ENCODE results near the gene LENG1. TPM values are rescaled to one million over a fixed set of nuclear protein-coding genes. Genes with fewer than 3 reads are reported as not detected.
A peak's percentile ranks its signal among the peaks of the same experiment; 100 is the strongest.
"Not testable (repeated sequence)": the region's sequence is repeated elsewhere in the genome, so short reads cannot be mapped to it uniquely, and the experiment has no call there.

LENG1 gene
- total RNA-seq, 1 donor from 2014 or later, result 7.3 TPM

- H3K36me3 ChIP-seq, result peaks cover 49% of the 10 kb centered on the region
Measured at GRCh38 chr19:54201172-54201701, 41.7 kb upstream of the LENG1 start.

GRCh38 chr19:54199401-54199800, 39.9 kb upstream of the LENG1 start:
- H3K27ac ChIP-seq (replicated peaks), result no peak overlapping the region
- intact Hi-C loops (cut with micrococcal nuclease), result no loop called here

More at GRCh38 chr19:54201172-54201701, 41.7 kb upstream of the LENG1 start:
- Histone ChIP-seq H3K27me3 (ENCODE audit: low read depth) (no peaks in the 10 kb centered on the region), H3K9me3 (replicated peaks) (no peaks in the 10 kb centered on the region), H3K4me3 (peak overlapping the region; percentile 97), H3K27ac (replicated peaks) (peak overlapping the region; percentile 95), H3K4me1 (peaks cover 65% of the 10 kb centered on the region)
- TF ChIP-seq CTCF (IDR thresholded peaks at IDR 0.05; ENCODE audit: borderline replicate concordance), result no peak
- intact Hi-C loops (cut with micrococcal nuclease), result no loop called here
- no peak for DNase-seq

GRCh38 chr19:54197121-54197520, 37.6 kb upstream of the LENG1 start:
- no peak for DNase-seq
- peaks cover 34% of the 10 kb centered on the region for H3K36me3 ChIP-seq
- H3K4me1 ChIP-seq, result peaks cover 30% of the 10 kb centered on the region
- no peak overlapping the region for H3K27ac ChIP-seq (replicated peaks)
- intact Hi-C loops (cut with micrococcal nuclease), result no loop called here
- no peaks in the 10 kb centered on the region for H3K9me3 ChIP-seq (replicated peaks)
- TF ChIP-seq CTCF (IDR thresholded peaks at IDR 0.05; ENCODE audit: borderline replicate concordance), result no peak
- no peaks in the 10 kb centered on the region for H3K27me3 ChIP-seq (ENCODE audit: low read depth)
- no peak overlapping the region for H3K4me3 ChIP-seq

More at GRCh38 chr19:54199401-54199800, 39.9 kb upstream of the LENG1 start:
- no peak for TF ChIP-seq CTCF (IDR thresholded peaks at IDR 0.05; ENCODE audit: borderline replicate concordance)
- H3K4me1 ChIP-seq, result peaks cover 46% of the 10 kb centered on the region
- H3K27me3 ChIP-seq (ENCODE audit: low read depth), result no peaks in the 10 kb centered on the region
- H3K4me3 ChIP-seq, result no peak overlapping the region
- no peak for DNase-seq
- no peaks in the 10 kb centered on the region for H3K9me3 ChIP-seq (replicated peaks)
- H3K36me3 ChIP-seq, result peaks cover 40% of the 10 kb centered on the region

GRCh38 chr19:54196536-54196935, 37.0 kb upstream of the LENG1 start:
- no peak for TF ChIP-seq CTCF (IDR thresholded peaks at IDR 0.05; ENCODE audit: borderline replicate concordance)
- H3K4me1 ChIP-seq, result peaks cover 30% of the 10 kb centered on the region
- H3K4me3 ChIP-seq, result no peak overlapping the region
- intact Hi-C loops (cut with micrococcal nuclease), result no loop called here
- H3K27ac ChIP-seq (replicated peaks), result no peak overlapping the region
- H3K27me3 ChIP-seq (ENCODE audit: low read depth), result no peaks in the 10 kb centered on the region
- DNase-seq, result no peak
- H3K9me3 ChIP-seq (replicated peaks), result no peaks in the 10 kb centered on the region
- peaks cover 29% of the 10 kb centered on the region for H3K36me3 ChIP-seq

- Histone ChIP-seq H3K36me3 (peaks cover 27% of the 10 kb centered on the region), H3K4me1 (peaks cover 21% of the 10 kb centered on the region)
- H3K27ac ChIP-seq (replicated peaks); H3K4me3 ChIP-seq; H3K27me3 ChIP-seq (ENCODE audit: low read depth); DNase-seq; H3K9me3 ChIP-seq (replicated peaks); intact Hi-C loops (cut with micrococcal nuclease): not testable (repeated sequence)
Measured at GRCh38 chr19:54194463-54194862, 34.9 kb upstream of the LENG1 start.

- no peak overlapping the region for H3K4me3 ChIP-seq
- intact Hi-C loops (cut with micrococcal nuclease), result no loop called here
- H3K36me3 ChIP-seq, result peaks cover 27% of the 10 kb centered on the region
- H3K27me3 ChIP-seq (ENCODE audit: low read depth), result no peaks in the 10 kb centered on the region
- TF ChIP-seq CTCF (IDR thresholded peaks at IDR 0.05; ENCODE audit: borderline replicate concordance), result no peak
- H3K27ac ChIP-seq (replicated peaks), result no peak overlapping the region
- peaks cover 35% of the 10 kb centered on the region for H3K4me1 ChIP-seq
- no peaks in the 10 kb centered on the region for H3K9me3 ChIP-seq (replicated peaks)
- DNase-seq, result no peak
Measured at GRCh38 chr19:54193011-54193410, 33.5 kb upstream of the LENG1 start.

Measured in left ventricle myocardium inferior (tissue), 1 donor.